Measurements from ENCODE around the gene AGRP.

- TF ChIP-seq CTCF (IDR thresholded peaks at IDR 0.05) (no peak), EP300 (IDR thresholded peaks at IDR 0.05) (no peak), POLR2AphosphoS5 (IDR thresholded peaks at IDR 0.05) (no peak), POLR2A (IDR thresholded peaks at IDR 0.05) (no peak)
These were observed 18.8 kb downstream of the AGRP start for GRCh38 chr16:67464565-67464964.
